Measurements from ENCODE around the gene USP40. TPM values are rescaled to one million over a fixed set of nuclear protein-coding genes. Genes with fewer than 3 reads are reported as not detected.

The USP40 gene
- polyA plus RNA-seq, 3 donors, result 4.0 to 13.5 (median 5.1) TPM

GRCh38 chr2:233556881-233557736, 9.5 kb downstream of the USP40 start:
- H3K27ac ChIP-seq (ENCODE audit: low read depth in 1 of 2, low read length in 2 of 2), result no peak overlapping the region

GRCh38 chr2:233553366-233553765, 13.2 kb downstream of the USP40 start:
- no peak overlapping the region for H3K27ac ChIP-seq (ENCODE audit: low read depth in 1 of 2, low read length in 2 of 2)
- H3K9me3 Mint-ChIP-seq, result no peaks in the 10 kb centered on the region
- H2AFZ ChIP-seq (ENCODE audit: insufficient read depth, low read depth, low read length, poor library complexity, severe bottlenecking), result no peak overlapping the region
- H3K4me1 ChIP-seq (ENCODE audit: control insufficient read depth in 1 of 2, insufficient read depth in 2 of 2, low read length in 2 of 2), result peaks cover 7 to 10% of the 10 kb centered on the region in 2 donors
- H3K4me1 Mint-ChIP-seq, result peaks cover 7% of the 10 kb centered on the region
- H3K4me3 ChIP-seq (replicated peaks in 1 of 3; ENCODE audit: low read depth in 2 of 3, low read length in 3 of 3), result no peak overlapping the region
- H3K4me3 Mint-ChIP-seq, result no peak overlapping the region
- H3K27ac Mint-ChIP-seq, result peak overlapping the region in 1 of 7 donors; percentile 35
- no peak for TF ChIP-seq CTCF (IDR thresholded peaks at IDR 0.05)
- peaks cover 0 to 1% (median 0%) of the 10 kb centered on the region in 3 donors for H3K27me3 Mint-ChIP-seq (ENCODE audit: low read depth in 3 of 3)
- peaks cover 42 to 58% of the 10 kb centered on the region in 2 donors for H3K36me3 Mint-ChIP-seq
- H3K36me3 ChIP-seq (replicated peaks in 1 of 2; ENCODE audit: control insufficient read depth in 1 of 2, insufficient read depth in 2 of 2, low read length in 2 of 2), result peaks cover 31 to 50% of the 10 kb centered on the region in 2 donors
- DNase-seq, result no peak
- no peaks in the 10 kb centered on the region for H3K9me3 ChIP-seq (replicated peaks in 1 of 2; ENCODE audit: control insufficient read depth in 1 of 2, insufficient read depth in 1 of 2, low read length in 2 of 2)
- no peak overlapping the region for H3K4me2 ChIP-seq (replicated peaks; ENCODE audit: extremely low read depth, low read length, poor library complexity, severe bottlenecking)
- H3K79me2 ChIP-seq (ENCODE audit: insufficient read depth, low read length), result no peaks in the 10 kb centered on the region
- H3K9ac ChIP-seq (ENCODE audit: insufficient read depth, low read length, poor library complexity, severe bottlenecking), result no peak overlapping the region
- H3K27me3 ChIP-seq (ENCODE audit: control insufficient read depth in 2 of 2, insufficient read depth in 2 of 2, low read length in 2 of 2), result no peaks in the 10 kb centered on the region
- intact Hi-C loops (cut with micrococcal nuclease), result no loop called here
- no peaks in the 10 kb centered on the region for H4K20me1 ChIP-seq (ENCODE audit: insufficient read depth, low read length)

More at GRCh38 chr2:233556881-233557736, 9.5 kb downstream of the USP40 start:
- Mint-ChIP-seq H3K4me3 (no peak overlapping the region), H3K4me1 (peaks cover 7% of the 10 kb centered on the region), H3K36me3 (peaks cover 43 to 52% of the 10 kb centered on the region in 2 donors), H3K27me3 (ENCODE audit: low read depth in 3 of 3) (no peaks in the 10 kb centered on the region), H3K9me3 (no peaks in the 10 kb centered on the region), H3K27ac (peak overlapping the region in 4 of 7 donors; percentile 1 to 62 (median 29))
- H3K27me3 ChIP-seq (ENCODE audit: control insufficient read depth in 2 of 2, insufficient read depth in 2 of 2, low read length in 2 of 2), result no peaks in the 10 kb centered on the region
- H3K4me2 ChIP-seq (replicated peaks; ENCODE audit: extremely low read depth, low read length, poor library complexity, severe bottlenecking), result no peak overlapping the region
- H3K9ac ChIP-seq (ENCODE audit: insufficient read depth, low read length, poor library complexity, severe bottlenecking), result peak overlapping the region; percentile 19
- no peaks in the 10 kb centered on the region for H3K79me2 ChIP-seq (ENCODE audit: insufficient read depth, low read length)
- H3K4me1 ChIP-seq (ENCODE audit: control insufficient read depth in 1 of 2, insufficient read depth in 2 of 2, low read length in 2 of 2), result peaks cover 7 to 10% of the 10 kb centered on the region in 2 donors
- DNase-seq, result no peak
- intact Hi-C loops (cut with micrococcal nuclease), result no loop called here
- no peak overlapping the region for H3K4me3 ChIP-seq (replicated peaks in 1 of 3; ENCODE audit: low read depth in 2 of 3, low read length in 3 of 3)
- no peaks in the 10 kb centered on the region for H3K9me3 ChIP-seq (replicated peaks in 1 of 2; ENCODE audit: control insufficient read depth in 1 of 2, insufficient read depth in 1 of 2, low read length in 2 of 2)
- 100% methylated on average over 3 of the region's 7 CpGs for WGBS (ENCODE audit: insufficient coverage)
- H2AFZ ChIP-seq (ENCODE audit: insufficient read depth, low read depth, low read length, poor library complexity, severe bottlenecking), result peak overlapping the region; percentile 34
- H3K36me3 ChIP-seq (replicated peaks in 1 of 2; ENCODE audit: control insufficient read depth in 1 of 2, insufficient read depth in 2 of 2, low read length in 2 of 2), result peaks cover 17 to 42% of the 10 kb centered on the region in 2 donors
- H4K20me1 ChIP-seq (ENCODE audit: insufficient read depth, low read length), result no peaks in the 10 kb centered on the region
- TF ChIP-seq CTCF (IDR thresholded peaks at IDR 0.05), result no peak
